ENCODE measurements around the gene DCUN1D1. TPM values are rescaled to one million over a fixed set of nuclear protein-coding genes. Genes with fewer than 3 reads are reported as not detected.

Gene DCUN1D1
- total RNA-seq, 2 donors from 2014 or later, result 13.4 to 26.6 TPM

DNA sequence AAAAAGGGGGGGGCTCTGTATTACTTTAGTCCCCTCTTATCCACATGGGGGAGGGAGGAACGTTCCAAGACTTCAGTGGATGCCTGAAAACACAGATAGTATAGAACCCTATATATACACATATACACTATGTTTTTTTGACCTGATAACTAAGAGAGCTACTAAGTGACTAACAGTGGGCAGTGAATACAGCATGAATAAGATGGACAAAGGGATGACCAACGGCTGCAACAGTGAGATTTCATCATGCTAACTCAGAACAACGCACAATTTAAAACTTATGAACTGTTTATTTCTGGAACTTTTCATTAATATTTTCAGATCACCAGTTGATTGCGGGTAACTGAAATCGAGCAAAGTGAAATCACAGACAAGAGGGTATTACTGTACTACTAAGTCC, 7.3 kb downstream of the DCUN1D1 start:
- H3K27me3 ChIP-seq (replicated peaks; ENCODE audit: insufficient read depth), result no peaks in the 10 kb centered on the region
- H3K9me3 ChIP-seq, result no peaks in the 10 kb centered on the region
- DNase-seq (ENCODE audit: low spot score) (no peak), ATAC-seq (ENCODE audit: insufficient number of reproducible peaks, low FRiP score, low read depth) (no peak)
- TF ChIP-seq CTCF (IDR thresholded peaks at IDR 0.05), result no peak
- H3K4me1 ChIP-seq (ENCODE audit: control insufficient read depth in 1 of 2, low read depth in 2 of 2), result peaks cover 3 to 9% of the 10 kb centered on the region in 2 donors
- H3K27ac ChIP-seq, result no peak overlapping the region
- H3K36me3 ChIP-seq, result no peaks in the 10 kb centered on the region
- H3K4me3 ChIP-seq, result no peak overlapping the region

- Histone ChIP-seq H3K36me3 (no peaks in the 10 kb centered on the region), H3K27ac (no peak overlapping the region), H3K9me3 (no peaks in the 10 kb centered on the region), H3K4me1 (ENCODE audit: control insufficient read depth in 1 of 2, low read depth in 2 of 2) (peaks cover 3 to 11% of the 10 kb centered on the region in 2 donors), H3K27me3 (replicated peaks; ENCODE audit: insufficient read depth) (no peaks in the 10 kb centered on the region), H3K4me3 (no peak overlapping the region)
- no peak for DNase-seq (ENCODE audit: low spot score)
- no peak for ATAC-seq (ENCODE audit: insufficient number of reproducible peaks, low FRiP score, low read depth)
- TF ChIP-seq CTCF (IDR thresholded peaks at IDR 0.05), result no peak
These were observed 8.0 kb downstream of the DCUN1D1 start for GRCh38 chr3:182972387-182972786.

GRCh38 chr3:182971637-182972036, 8.7 kb downstream of the DCUN1D1 start:
- TF ChIP-seq CTCF (IDR thresholded peaks at IDR 0.05), result no peak

GRCh38 chr3:182970811-182971418, 9.4 kb downstream of the DCUN1D1 start:
- Histone ChIP-seq H3K4me1 (ENCODE audit: control insufficient read depth in 1 of 2, low read depth in 2 of 2) (peaks cover 3 to 14% of the 10 kb centered on the region in 2 donors), H3K4me3 (no peak overlapping the region), H3K9me3 (no peaks in the 10 kb centered on the region), H3K27ac (no peak overlapping the region), H3K36me3 (no peaks in the 10 kb centered on the region), H3K27me3 (replicated peaks; ENCODE audit: insufficient read depth) (no peaks in the 10 kb centered on the region)
- TF ChIP-seq CTCF (IDR thresholded peaks at IDR 0.05), result no peak
- ATAC-seq (ENCODE audit: insufficient number of reproducible peaks, low FRiP score, low read depth) (no peak), DNase-seq (ENCODE audit: low spot score) (no peak)

More at GRCh38 chr3:182971637-182972036, 8.7 kb downstream of the DCUN1D1 start:
- Histone ChIP-seq H3K36me3 (no peaks in the 10 kb centered on the region), H3K9me3 (no peaks in the 10 kb centered on the region), H3K4me3 (no peak overlapping the region), H3K4me1 (ENCODE audit: control insufficient read depth in 1 of 2, low read depth in 2 of 2) (peaks cover 3 to 12% of the 10 kb centered on the region in 2 donors), H3K27me3 (replicated peaks; ENCODE audit: insufficient read depth) (no peaks in the 10 kb centered on the region), H3K27ac (no peak overlapping the region)
- ATAC-seq (ENCODE audit: insufficient number of reproducible peaks, low FRiP score, low read depth) (no peak), DNase-seq (ENCODE audit: low spot score) (no peak)

- TF ChIP-seq CTCF (IDR thresholded peaks at IDR 0.05), result no peak
- no peak overlapping the region for H3K27ac ChIP-seq
- H3K4me1 ChIP-seq (ENCODE audit: control insufficient read depth in 1 of 2, low read depth in 2 of 2), result peaks cover 3 to 14% of the 10 kb centered on the region in 2 donors
- H3K27me3 ChIP-seq (replicated peaks; ENCODE audit: insufficient read depth), result no peaks in the 10 kb centered on the region
- no peak for ATAC-seq (ENCODE audit: insufficient number of reproducible peaks, low FRiP score, low read depth)
- H3K36me3 ChIP-seq, result no peaks in the 10 kb centered on the region
- H3K9me3 ChIP-seq, result no peaks in the 10 kb centered on the region
- no peak for DNase-seq (ENCODE audit: low spot score)
- H3K4me3 ChIP-seq, result no peak overlapping the region
These were observed 10.5 kb downstream of the DCUN1D1 start for GRCh38 chr3:182969853-182970252.
